C4-2B (cell line): ENCODE results near the gene TRANK1.

Source experiments
- ZFX ChIP-seq: fragments of 450-650 bp; IDR thresholded peaks from 2 replicates; pipeline ENCODE4 v1.6.1; 2017
- TF ChIP-seq, protein P1 (sequence below): fragments of 450-650 bp; conservative IDR thresholded peaks from 2 replicates; pipeline ENCODE4 v1.5.1; 2017; ENCODE audit warnings: mild to moderate bottlenecking

DNA sequence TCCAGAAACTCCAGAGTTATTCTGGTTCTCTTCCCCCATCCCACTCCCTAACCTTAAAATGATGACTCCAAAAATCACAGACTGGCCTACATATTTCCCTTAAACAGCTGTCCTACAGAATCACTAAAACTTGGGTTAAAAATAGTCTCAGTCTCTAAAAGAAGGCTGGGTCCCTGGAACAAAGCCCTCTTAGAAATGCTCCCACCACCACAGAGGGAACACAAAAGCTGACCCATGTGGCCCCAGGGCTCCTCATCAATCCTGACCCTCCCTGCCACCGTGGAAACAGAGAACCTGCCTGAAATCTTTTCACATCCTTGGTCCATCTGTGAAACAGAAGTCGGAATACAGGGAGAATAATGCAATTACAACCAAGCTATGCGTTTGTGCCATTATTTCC, 124.8 kb downstream of the TRANK1 start:
- TF ChIP-seq, protein P1, sequence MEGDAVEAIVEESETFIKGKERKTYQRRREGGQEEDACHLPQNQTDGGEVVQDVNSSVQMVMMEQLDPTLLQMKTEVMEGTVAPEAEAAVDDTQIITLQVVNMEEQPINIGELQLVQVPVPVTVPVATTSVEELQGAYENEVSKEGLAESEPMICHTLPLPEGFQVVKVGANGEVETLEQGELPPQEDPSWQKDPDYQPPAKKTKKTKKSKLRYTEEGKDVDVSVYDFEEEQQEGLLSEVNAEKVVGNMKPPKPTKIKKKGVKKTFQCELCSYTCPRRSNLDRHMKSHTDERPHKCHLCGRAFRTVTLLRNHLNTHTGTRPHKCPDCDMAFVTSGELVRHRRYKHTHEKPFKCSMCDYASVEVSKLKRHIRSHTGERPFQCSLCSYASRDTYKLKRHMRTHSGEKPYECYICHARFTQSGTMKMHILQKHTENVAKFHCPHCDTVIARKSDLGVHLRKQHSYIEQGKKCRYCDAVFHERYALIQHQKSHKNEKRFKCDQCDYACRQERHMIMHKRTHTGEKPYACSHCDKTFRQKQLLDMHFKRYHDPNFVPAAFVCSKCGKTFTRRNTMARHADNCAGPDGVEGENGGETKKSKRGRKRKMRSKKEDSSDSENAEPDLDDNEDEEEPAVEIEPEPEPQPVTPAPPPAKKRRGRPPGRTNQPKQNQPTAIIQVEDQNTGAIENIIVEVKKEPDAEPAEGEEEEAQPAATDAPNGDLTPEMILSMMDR: no peak
- TF ChIP-seq ZFX: no peak
